ENCODE data around the gene CRYBG3. TPM values are rescaled to one million over a fixed set of nuclear protein-coding genes. Genes with fewer than 3 reads are reported as not detected.

CRYBG3 gene
- total RNA-seq, 4 donors from 2014 or later, result 17.4 to 41.5 (median 38.1) TPM

GRCh38 chr3:97940034-97940433 is 118.2 kb downstream of the CRYBG3 start:
- DNase-seq, result no peak
- H3K4me1 ChIP-seq, result no peaks in the 10 kb centered on the region
- no peaks in the 10 kb centered on the region for H3K36me3 ChIP-seq
- no peak overlapping the region for H3K27ac ChIP-seq
- H3K4me3 ChIP-seq, result no peak overlapping the region
- no peak for TF ChIP-seq POLR2A (IDR thresholded peaks at IDR 0.05)
- TF ChIP-seq CTCF (IDR thresholded peaks at IDR 0.05), result no peak
- H3K9me3 ChIP-seq, result no peaks in the 10 kb centered on the region
- intact Hi-C loops (cut with DNase I; ENCODE audit: low total_unique reads), result no loop called here
- H3K27me3 ChIP-seq, result no peaks in the 10 kb centered on the region

DNA sequence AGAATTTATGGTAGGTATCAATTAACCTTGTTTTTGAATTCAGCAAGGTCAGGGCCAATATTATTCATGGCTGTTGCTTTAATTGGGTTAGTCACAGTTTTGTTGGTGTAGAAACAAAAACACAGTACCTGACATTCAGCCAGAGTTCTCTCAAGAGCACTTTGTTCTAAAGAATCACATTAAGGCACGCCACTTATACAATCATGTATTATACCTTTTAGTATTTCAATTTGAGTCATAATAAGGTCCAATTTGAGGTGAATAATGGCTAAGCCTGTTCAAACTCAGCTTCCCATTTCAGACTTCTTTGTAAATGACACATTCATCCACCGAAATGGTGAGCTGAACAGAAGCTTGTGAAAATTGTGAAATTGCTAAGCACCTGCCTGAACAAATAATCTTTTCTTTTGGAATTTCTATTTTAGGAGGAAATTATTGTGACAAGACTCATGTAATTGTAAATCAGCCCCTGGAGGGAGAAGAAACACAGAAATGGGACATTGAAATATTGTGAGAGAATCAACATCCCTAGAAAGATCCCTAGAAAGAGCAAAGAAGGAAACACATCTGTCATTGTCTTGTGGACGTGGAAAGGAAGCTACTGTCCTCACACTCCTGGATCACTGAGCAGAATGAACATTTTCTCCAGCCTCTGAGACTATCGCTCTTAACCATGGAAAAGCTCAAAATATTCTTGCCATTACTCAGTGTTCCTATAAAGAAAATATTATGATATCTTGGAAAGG is 121.2 kb downstream of the CRYBG3 start:
- H3K27me3 ChIP-seq, result no peaks in the 10 kb centered on the region
- H3K4me1 ChIP-seq, result no peaks in the 10 kb centered on the region
- intact Hi-C loops (cut with DNase I; ENCODE audit: low total_unique reads), result no loop called here
- no peak overlapping the region for H3K4me3 ChIP-seq
- no peak for DNase-seq
- H3K27ac ChIP-seq, result no peak overlapping the region
- TF ChIP-seq CTCF (IDR thresholded peaks at IDR 0.05) (no peak), POLR2A (IDR thresholded peaks at IDR 0.05) (no peak)
- no peaks in the 10 kb centered on the region for H3K36me3 ChIP-seq
- no peaks in the 10 kb centered on the region for H3K9me3 ChIP-seq

DNA sequence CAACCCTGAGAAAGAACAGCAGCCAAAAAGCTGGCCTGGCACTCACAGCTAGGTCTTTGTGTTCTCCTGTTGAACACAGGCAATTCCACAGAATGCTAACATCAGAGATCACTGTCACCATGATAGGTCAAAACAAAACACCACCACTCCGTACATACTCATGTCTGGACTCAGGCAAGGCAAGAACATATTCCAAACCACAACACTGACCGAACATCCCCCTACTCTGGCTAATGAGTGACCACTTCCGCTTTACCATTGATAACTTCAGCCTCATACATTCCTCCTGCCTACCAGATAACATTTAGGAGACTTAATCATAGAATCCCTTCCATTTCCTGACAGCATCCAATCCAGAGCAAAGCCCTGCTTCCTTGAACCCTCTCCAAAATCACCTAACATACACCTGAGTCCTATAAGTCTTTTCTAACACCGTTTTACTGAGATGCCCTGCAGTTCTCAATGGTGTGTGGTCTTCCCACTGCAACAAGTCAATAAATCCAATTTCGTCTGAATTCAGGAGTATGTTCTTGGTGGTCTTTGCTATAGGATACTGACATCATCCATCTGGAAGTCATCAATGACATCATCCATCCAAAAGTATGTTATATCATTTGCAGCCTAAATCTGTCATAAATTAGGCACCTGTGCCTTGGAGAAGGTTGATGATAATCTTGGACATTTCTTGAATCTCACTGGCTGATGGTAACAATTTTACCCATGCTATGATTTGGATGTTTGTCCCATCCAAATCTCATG is 126.7 kb downstream of the CRYBG3 start:
- DNase-seq, result no peak
- H3K4me1 ChIP-seq, result no peaks in the 10 kb centered on the region
- intact Hi-C loops (cut with DNase I; ENCODE audit: low total_unique reads), result no loop called here
- H3K27me3 ChIP-seq, result no peaks in the 10 kb centered on the region
- no peak overlapping the region for H3K4me3 ChIP-seq
- no peak overlapping the region for H3K27ac ChIP-seq
- TF ChIP-seq CTCF (IDR thresholded peaks at IDR 0.05) (no peak), POLR2A (IDR thresholded peaks at IDR 0.05) (no peak)
- no peaks in the 10 kb centered on the region for H3K36me3 ChIP-seq
- H3K9me3 ChIP-seq, result no peaks in the 10 kb centered on the region

DNA sequence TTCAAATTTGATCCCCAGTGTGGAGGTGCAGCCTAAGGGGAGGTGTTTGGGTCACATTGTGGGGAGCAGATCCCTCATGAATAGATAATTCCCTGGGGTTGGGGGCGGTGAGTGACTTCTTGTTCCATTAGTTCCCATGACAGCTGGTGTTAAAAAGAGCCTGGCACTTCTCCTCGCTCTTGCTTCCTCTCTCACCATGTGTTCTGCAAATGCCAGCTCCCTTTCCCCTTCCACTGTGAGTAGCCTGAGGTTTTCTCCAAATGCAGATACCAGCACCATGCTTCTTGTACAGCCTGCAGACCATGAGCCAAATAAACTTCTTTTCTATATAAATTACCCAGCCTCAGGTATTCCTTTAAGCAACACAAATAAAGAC is 127.3 kb downstream of the CRYBG3 start:
- Histone ChIP-seq H3K4me1 (no peaks in the 10 kb centered on the region), H3K27me3 (no peaks in the 10 kb centered on the region), H3K9me3 (no peaks in the 10 kb centered on the region), H3K27ac (no peak overlapping the region), H3K4me3 (no peak overlapping the region), H3K36me3 (no peaks in the 10 kb centered on the region)
- TF ChIP-seq POLR2A (IDR thresholded peaks at IDR 0.05) (no peak), CTCF (IDR thresholded peaks at IDR 0.05) (no peak)
- no peak for DNase-seq
- intact Hi-C loops (cut with DNase I; ENCODE audit: low total_unique reads), result no loop called here

GRCh38 chr3:97949743-97950142 is 127.9 kb downstream of the CRYBG3 start:
- Histone ChIP-seq H3K27me3 (no peaks in the 10 kb centered on the region), H3K4me1 (no peaks in the 10 kb centered on the region), H3K27ac (no peak overlapping the region), H3K9me3 (no peaks in the 10 kb centered on the region), H3K36me3 (no peaks in the 10 kb centered on the region), H3K4me3 (no peak overlapping the region)
- TF ChIP-seq CTCF (IDR thresholded peaks at IDR 0.05) (no peak), POLR2A (IDR thresholded peaks at IDR 0.05) (no peak)
- intact Hi-C loops (cut with DNase I; ENCODE audit: low total_unique reads), result no loop called here
- no peak for DNase-seq
